HG03280 (cell line): ENCODE measurements around the gene HS6ST2.
"Not testable (repeated sequence)": the region's sequence is repeated elsewhere in the genome, so short reads cannot be mapped to it uniquely, and the experiment has no call there.

Experiments
- ATAC-seq: cut with Tn5 transposase; IDR thresholded peaks from one replicate; pipeline ENCODE4 v1.9.1; 2021; ENCODE audit warnings: mild to moderate bottlenecking, moderate library complexity; ENCODE audit not compliant: unreplicated experiment

The HS6ST2 gene

GRCh38 chrX:132945055-132945599 lies 13.3 kb downstream of the HS6ST2 start:
- ATAC-seq: not testable (repeated sequence)

- no peak for ATAC-seq
Measured at GRCh38 chrX:132940727-132941327, 17.6 kb downstream of the HS6ST2 start.

GRCh38 chrX:132933170-132933569 lies 25.3 kb downstream of the HS6ST2 start:
- ATAC-seq: no peak

- no peak for ATAC-seq
Measured at GRCh38 chrX:132924426-132924825, 34.0 kb downstream of the HS6ST2 start.

GRCh38 chrX:132918523-132918922 lies 39.9 kb downstream of the HS6ST2 start:
- no peak for ATAC-seq

- no peak for ATAC-seq
Measured at GRCh38 chrX:132916349-132916748, 42.1 kb downstream of the HS6ST2 start.

GRCh38 chrX:132909643-132910042 lies 48.8 kb downstream of the HS6ST2 start:
- no peak for ATAC-seq

- no peak for ATAC-seq
Measured at GRCh38 chrX:132908891-132909290, 49.5 kb downstream of the HS6ST2 start.

GRCh38 chrX:132900633-132901293 lies 57.7 kb downstream of the HS6ST2 start:
- ATAC-seq: no peak

- ATAC-seq: no peak
Measured at GRCh38 chrX:132887569-132887968, 70.9 kb downstream of the HS6ST2 start.

- no peak for ATAC-seq
Measured at GRCh38 chrX:132883358-132883915, 75.0 kb downstream of the HS6ST2 start.

- not testable (repeated sequence) for ATAC-seq
Measured at GRCh38 chrX:132880753-132881152, 77.7 kb downstream of the HS6ST2 start.

GRCh38 chrX:132877954-132878536 lies 80.4 kb downstream of the HS6ST2 start:
- ATAC-seq: no peak

GRCh38 chrX:132876523-132877338 lies 81.7 kb downstream of the HS6ST2 start:
- no peak for ATAC-seq

- no peak for ATAC-seq
Measured at GRCh38 chrX:132875650-132876522, 82.5 kb downstream of the HS6ST2 start.

GRCh38 chrX:132862562-132862961 lies 95.9 kb downstream of the HS6ST2 start:
- no peak for ATAC-seq

GRCh38 chrX:132861076-132861475 lies 97.4 kb downstream of the HS6ST2 start:
- ATAC-seq: no peak

- ATAC-seq: no peak
Measured at GRCh38 chrX:132860200-132860599, 98.2 kb downstream of the HS6ST2 start.

- no peak for ATAC-seq
Measured at GRCh38 chrX:132858018-132858417, 100.4 kb downstream of the HS6ST2 start.

- ATAC-seq: no peak
Measured at GRCh38 chrX:132855780-132856341, 102.6 kb downstream of the HS6ST2 start.
